K562 (cell line): ENCODE results near the gene BCL7C. TPM values are rescaled to one million over a fixed set of nuclear protein-coding genes. Genes with fewer than 3 reads are reported as not detected.

Experiments used
- CBFA2T2 ChIP-seq: fragments of 450-650 bp; conservative IDR thresholded peaks from 2 replicates; pipeline ENCODE4 v1.6.1; 2017; ENCODE audit warnings: mild to moderate bottlenecking
- CREBBP ChIP-seq: IDR thresholded peaks from one replicate; pipeline ENCODE4 v1.6.1; 2012; ENCODE audit warnings: low read depth, mild to moderate bottlenecking, control low read depth, inconsistent platforms, low read length
- CXXC5 ChIP-seq: fragments of 250-450 bp; sonication (Bioruptor Pico); IDR thresholded peaks from 2 replicates; pipeline ENCODE4 v1.8.0; 2022; ENCODE audit warnings: inconsistent platforms, mild to moderate bottlenecking, moderate library complexity
- EGR1 ChIP-seq: fragments of 450-650 bp; conservative IDR thresholded peaks from 2 replicates; pipeline ENCODE4 v1.6.1; 2017; ENCODE audit warnings: mild to moderate bottlenecking
- KLF6 ChIP-seq: fragments of 250-450 bp; sonication (Bioruptor Pico); IDR thresholded peaks from 2 replicates; pipeline ENCODE4 v1.4.0; 2020; ENCODE audit warnings: mild to moderate bottlenecking, moderate library complexity, borderline replicate concordance
- MEF2A ChIP-seq: IDR thresholded peaks from 2 replicates; pipeline ENCODE4 v1.6.1; 2011; ENCODE audit warnings: low read depth, mild to moderate bottlenecking, low read length, moderate library complexity; ENCODE audit not compliant: control insufficient read depth
- NEUROD1 ChIP-seq: fragments of 150-350 bp; IDR thresholded peaks from 2 replicates; pipeline ENCODE4 v1.6.1; 2014; ENCODE audit warnings: borderline replicate concordance, low read length, low read depth; ENCODE audit not compliant: partially characterized antibody
- RAD21 ChIP-seq, 2 experiments: fragments of 250-450 bp in 1 of 2; fragments of 450-650 bp in 1 of 2; sonication (Bioruptor Pico) in 1 of 2; formaldehyde crosslinking in 1 of 2; IDR thresholded peaks in 1 of 2; conservative IDR thresholded peaks in 1 of 2; 2 replicates each; pipeline versions ENCODE4 v1.4.0 to v1.8.0; 2020 to 2022; ENCODE audit warnings: mild to moderate bottlenecking in 2 of 2, moderate library complexity in 1 of 2
- RUNX1 ChIP-seq: sonication (generic); IDR thresholded peaks from 2 replicates; pipeline ENCODE4 v1.6.1; 2016; ENCODE audit warnings: antibody characterized with exemption, low read depth
- TAF15 ChIP-seq: fragments of 200-400 bp; formaldehyde crosslinking; IDR thresholded peaks from 2 replicates; pipeline ENCODE4 v1.6.1; 2017; ENCODE audit warnings: mild to moderate bottlenecking, low read depth, low read length, moderate library complexity
- TBL1XR1 ChIP-seq, 2 experiments: IDR thresholded peaks; 2 replicates each; pipeline ENCODE4 v1.6.1; 2012; ENCODE audit warnings: improper control_type of control experiment in 2 of 2, low read length in 2 of 2, mild to moderate bottlenecking in 1 of 2
- TFAM ChIP-seq: fragments of 250-450 bp; sonication (Bioruptor Pico); conservative IDR thresholded peaks from 2 replicates; pipeline ENCODE4 v1.5.0; 2021; ENCODE audit warnings: mild to moderate bottlenecking, moderate library complexity
- ZNF232 ChIP-seq: sonication (generic); formaldehyde crosslinking; IDR thresholded peaks from 2 replicates; pipeline ENCODE4 v1.8.0; 2022; ENCODE audit warnings: mild to moderate bottlenecking, missing genetic modification reagents
- ZNF324 ChIP-seq: fragments of 250-450 bp; sonication (Bioruptor Pico); IDR thresholded peaks from 2 replicates; pipeline ENCODE4 v1.4.0; 2020; ENCODE audit warnings: mild to moderate bottlenecking
- ZNF57 ChIP-seq: fragments of 450-650 bp; formaldehyde crosslinking; IDR thresholded peaks from 2 replicates; pipeline ENCODE4 v1.4.0; 2020; ENCODE audit warnings: mild to moderate bottlenecking, moderate library complexity
- ZNF586 ChIP-seq: fragments of 450-650 bp; formaldehyde crosslinking; conservative IDR thresholded peaks from 2 replicates; pipeline ENCODE4 v1.4.0; 2020; ENCODE audit warnings: mild to moderate bottlenecking, moderate library complexity
- ZNF696 ChIP-seq: fragments of 250-450 bp; sonication (Bioruptor Pico); conservative IDR thresholded peaks from 2 replicates; pipeline ENCODE4 v1.4.0; 2020; ENCODE audit warnings: mild to moderate bottlenecking, moderate library complexity
- polyA plus RNA-seq, 8 experiments: library from polyadenylated mRNA; depleted of rRNA in 4 of 8; stranded (reverse) in 5 of 8; unstranded in 3 of 8; fragments of >200 nt; fragmentation: Nextera tagmentation in 2 of 8; fragmentation: Illumina TruSeq in 1 of 8; extraction: Ambion mirVana in 2 of 8; extraction: Trizol in 1 of 8; gene quantifications; 2 replicates each; pipeline versions ENCODE4 v1.2.1 to v1.2.3, GENCODE V29; 2011 to 2014; ENCODE audit warnings: inconsistent platforms in 1 of 8, missing spikeins in 1 of 8
- total RNA-seq, 7 experiments: library from RNA; depleted of rRNA in 6 of 7; stranded (reverse); fragments of >200 nt in 6 of 7; fragmentation: Illumina TruSeq in 2 of 7; extraction: Trizol in 2 of 7; gene quantifications; 2 replicates each; pipeline versions ENCODE4 v1.2.1 to v1.2.3, GENCODE V29; 2011 to 2021; ENCODE audit warnings: low replicate concordance in 1 of 7
- TF ChIP-seq, protein P1 (sequence below): fragments of 250-450 bp; sonication (Bioruptor Pico); IDR thresholded peaks from 2 replicates; pipeline ENCODE4 v1.9.0; 2021; ENCODE audit warnings: mild to moderate bottlenecking, inconsistent platforms
- TF ChIP-seq, protein P2 (sequence below): fragments of 450-650 bp; IDR thresholded peaks from 2 replicates; pipeline ENCODE4 v1.6.1; 2017; ENCODE audit warnings: mild to moderate bottlenecking, moderate library complexity
- TF ChIP-seq, protein P3 (sequence below): fragments of 450-650 bp; IDR thresholded peaks from 2 replicates; pipeline ENCODE4 v1.6.1; 2016
- TF ChIP-seq, protein P4 (sequence below): fragments of 450-650 bp; IDR thresholded peaks from 2 replicates; pipeline ENCODE4 v1.6.1; 2016; ENCODE audit warnings: antibody characterized with exemption
- TF ChIP-seq, protein P5 (sequence below): fragments of 250-450 bp; sonication (Bioruptor Pico); IDR thresholded peaks from 2 replicates; pipeline ENCODE4 v1.4.0; 2020; ENCODE audit warnings: borderline replicate concordance

BCL7C gene
- total and polyA plus RNA-seq, 9 of the 15 experiments (the other 6 are each of a cell fraction or from before 2014, with no cell fraction given) = 1.7 to 85.8 (median 19.6) TPM

DNA sequence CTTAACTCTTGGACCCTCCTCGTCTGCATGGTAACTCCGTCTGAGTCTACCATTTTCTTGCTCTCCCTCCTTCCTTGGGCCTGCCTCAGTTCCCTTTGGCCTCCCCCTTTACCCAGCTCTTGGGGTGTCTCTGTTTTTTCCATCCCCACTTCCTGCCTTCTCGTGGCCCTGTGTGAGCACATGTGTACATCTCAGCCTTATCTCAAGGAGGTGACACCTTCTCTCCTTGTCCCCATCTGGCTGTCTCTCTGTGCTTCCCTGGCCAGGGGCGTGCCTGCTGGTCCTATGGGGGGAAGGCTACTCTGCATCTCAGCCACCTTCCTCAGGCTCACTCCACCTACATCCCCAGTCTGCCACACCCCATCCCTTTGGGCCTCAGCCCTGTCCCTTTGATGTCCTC, 9.1 kb upstream of the BCL7C start (continued):
- TF ChIP-seq, protein P1, sequence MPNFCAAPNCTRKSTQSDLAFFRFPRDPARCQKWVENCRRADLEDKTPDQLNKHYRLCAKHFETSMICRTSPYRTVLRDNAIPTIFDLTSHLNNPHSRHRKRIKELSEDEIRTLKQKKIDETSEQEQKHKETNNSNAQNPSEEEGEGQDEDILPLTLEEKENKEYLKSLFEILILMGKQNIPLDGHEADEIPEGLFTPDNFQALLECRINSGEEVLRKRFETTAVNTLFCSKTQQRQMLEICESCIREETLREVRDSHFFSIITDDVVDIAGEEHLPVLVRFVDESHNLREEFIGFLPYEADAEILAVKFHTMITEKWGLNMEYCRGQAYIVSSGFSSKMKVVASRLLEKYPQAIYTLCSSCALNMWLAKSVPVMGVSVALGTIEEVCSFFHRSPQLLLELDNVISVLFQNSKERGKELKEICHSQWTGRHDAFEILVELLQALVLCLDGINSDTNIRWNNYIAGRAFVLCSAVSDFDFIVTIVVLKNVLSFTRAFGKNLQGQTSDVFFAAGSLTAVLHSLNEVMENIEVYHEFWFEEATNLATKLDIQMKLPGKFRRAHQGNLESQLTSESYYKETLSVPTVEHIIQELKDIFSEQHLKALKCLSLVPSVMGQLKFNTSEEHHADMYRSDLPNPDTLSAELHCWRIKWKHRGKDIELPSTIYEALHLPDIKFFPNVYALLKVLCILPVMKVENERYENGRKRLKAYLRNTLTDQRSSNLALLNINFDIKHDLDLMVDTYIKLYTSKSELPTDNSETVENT = no peak
- TF ChIP-seq ZNF696 (CRISPR knock-in tag) (no peak), TBL1XR1 (IDR thresholded peaks at IDR 0.05; ENCODE audit: low read length in 2 of 2) (no peak), CBFA2T2 (no peak), ZNF324 (CRISPR knock-in tag) (no peak), TAF15 (no peak), CXXC5 (CRISPR knock-in tag) (no peak), RUNX1 (no peak), RAD21 (CRISPR knock-in tag; conservative IDR thresholded peaks at IDR 0.05 in 1 of 2, IDR thresholded peaks at IDR 0.05 in 1 of 2) (no peak), ZNF586 (no peak), KLF6 (no peak), MEF2A (no peak), EGR1 (no peak), NEUROD1 (no peak), CREBBP (no peak), TFAM (CRISPR knock-in tag) (no peak), ZNF232 (CRISPR knock-in tag) (no peak), ZNF57 (CRISPR knock-in tag) (no peak)
- TF ChIP-seq, protein P2, sequence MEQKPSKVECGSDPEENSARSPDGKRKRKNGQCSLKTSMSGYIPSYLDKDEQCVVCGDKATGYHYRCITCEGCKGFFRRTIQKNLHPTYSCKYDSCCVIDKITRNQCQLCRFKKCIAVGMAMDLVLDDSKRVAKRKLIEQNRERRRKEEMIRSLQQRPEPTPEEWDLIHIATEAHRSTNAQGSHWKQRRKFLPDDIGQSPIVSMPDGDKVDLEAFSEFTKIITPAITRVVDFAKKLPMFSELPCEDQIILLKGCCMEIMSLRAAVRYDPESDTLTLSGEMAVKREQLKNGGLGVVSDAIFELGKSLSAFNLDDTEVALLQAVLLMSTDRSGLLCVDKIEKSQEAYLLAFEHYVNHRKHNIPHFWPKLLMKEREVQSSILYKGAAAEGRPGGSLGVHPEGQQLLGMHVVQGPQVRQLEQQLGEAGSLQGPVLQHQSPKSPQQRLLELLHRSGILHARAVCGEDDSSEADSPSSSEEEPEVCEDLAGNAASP = no peak
- TF ChIP-seq, protein P3, sequence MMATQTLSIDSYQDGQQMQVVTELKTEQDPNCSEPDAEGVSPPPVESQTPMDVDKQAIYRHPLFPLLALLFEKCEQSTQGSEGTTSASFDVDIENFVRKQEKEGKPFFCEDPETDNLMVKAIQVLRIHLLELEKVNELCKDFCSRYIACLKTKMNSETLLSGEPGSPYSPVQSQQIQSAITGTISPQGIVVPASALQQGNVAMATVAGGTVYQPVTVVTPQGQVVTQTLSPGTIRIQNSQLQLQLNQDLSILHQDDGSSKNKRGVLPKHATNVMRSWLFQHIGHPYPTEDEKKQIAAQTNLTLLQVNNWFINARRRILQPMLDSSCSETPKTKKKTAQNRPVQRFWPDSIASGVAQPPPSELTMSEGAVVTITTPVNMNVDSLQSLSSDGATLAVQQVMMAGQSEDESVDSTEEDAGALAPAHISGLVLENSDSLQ = 0 out of 2 replicates have a peak, but pooled peaks have one; percentile 15
- TF ChIP-seq, protein P4, sequence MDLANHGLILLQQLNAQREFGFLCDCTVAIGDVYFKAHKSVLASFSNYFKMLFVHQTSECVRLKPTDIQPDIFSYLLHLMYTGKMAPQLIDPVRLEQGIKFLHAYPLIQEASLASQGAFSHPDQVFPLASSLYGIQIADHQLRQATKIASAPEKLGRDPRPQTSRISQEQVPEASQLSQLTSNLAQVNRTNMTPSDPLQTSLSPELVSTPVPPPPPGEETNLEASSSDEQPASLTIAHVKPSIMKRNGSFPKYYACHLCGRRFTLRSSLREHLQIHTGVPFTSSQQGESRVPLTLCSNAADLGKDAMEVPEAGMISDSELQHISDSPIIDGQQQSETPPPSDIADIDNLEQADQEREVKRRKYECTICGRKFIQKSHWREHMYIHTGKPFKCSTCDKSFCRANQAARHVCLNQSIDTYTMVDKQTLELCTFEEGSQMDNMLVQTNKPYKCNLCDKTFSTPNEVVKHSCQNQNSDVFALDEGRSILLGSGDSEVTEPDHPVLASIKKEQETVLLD = 0 out of 2 replicates have a peak, but pooled peaks have one; percentile 19
- TF ChIP-seq, protein P5, sequence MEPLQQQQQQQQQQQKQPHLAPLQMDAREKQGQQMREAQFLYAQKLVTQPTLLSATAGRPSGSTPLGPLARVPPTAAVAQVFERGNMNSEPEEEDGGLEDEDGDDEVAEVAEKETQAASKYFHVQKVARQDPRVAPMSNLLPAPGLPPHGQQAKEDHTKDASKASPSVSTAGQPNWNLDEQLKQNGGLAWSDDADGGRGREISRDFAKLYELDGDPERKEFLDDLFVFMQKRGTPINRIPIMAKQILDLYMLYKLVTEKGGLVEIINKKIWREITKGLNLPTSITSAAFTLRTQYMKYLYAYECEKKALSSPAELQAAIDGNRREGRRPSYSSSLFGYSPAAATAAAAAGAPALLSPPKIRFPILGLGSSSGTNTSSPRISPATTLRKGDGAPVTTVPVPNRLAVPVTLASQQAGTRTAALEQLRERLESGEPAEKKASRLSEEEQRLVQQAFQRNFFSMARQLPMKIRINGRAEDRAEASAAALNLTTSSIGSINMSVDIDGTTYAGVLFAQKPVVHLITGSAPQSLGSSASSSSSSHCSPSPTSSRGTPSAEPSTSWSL (CRISPR knock-in tag) = no peak
